Osteocyte (in vitro differentiated cells): ENCODE results near the gene MAP3K9. TPM values are rescaled to one million over a fixed set of nuclear protein-coding genes. Genes with fewer than 3 reads are reported as not detected.

Source experiments
- DNase-seq: peaks from one replicate; pipeline ENCODE4 v3.0.0; 2021; ENCODE audit warnings: mixed read lengths; ENCODE audit not compliant: unreplicated experiment; ENCODE audit errors: extremely low spot score
- H3K27ac Mint-ChIP-seq: one replicate; pipeline ENCODE4 v1.8.0; 2021; ENCODE audit warnings: mild to moderate bottlenecking, mixed read lengths; ENCODE audit not compliant: unreplicated experiment
- H3K27me3 Mint-ChIP-seq: one replicate; pipeline ENCODE4 v1.8.0; 2021; ENCODE audit warnings: mixed read lengths; ENCODE audit not compliant: unreplicated experiment
- H3K36me3 Mint-ChIP-seq: one replicate; pipeline ENCODE4 v1.8.0; 2021; ENCODE audit warnings: mixed read lengths; ENCODE audit not compliant: unreplicated experiment
- H3K4me1 Mint-ChIP-seq: one replicate; pipeline ENCODE4 v1.8.0; 2021; ENCODE audit warnings: mixed read lengths; ENCODE audit not compliant: unreplicated experiment
- H3K4me3 Mint-ChIP-seq: one replicate; pipeline ENCODE4 v1.8.0; 2021; ENCODE audit warnings: mild to moderate bottlenecking, moderate library complexity, mixed read lengths; ENCODE audit not compliant: unreplicated experiment
- H3K9me3 Mint-ChIP-seq: one replicate; pipeline ENCODE4 v1.8.0; 2021; ENCODE audit warnings: mixed read lengths; ENCODE audit not compliant: unreplicated experiment
- total RNA-seq: library from RNA; stranded (reverse); gene quantifications from 2 replicates; pipeline ENCODE4 v1.2.1, GENCODE V29; 2021
- TF ChIP-seq, protein P1 (sequence below): fragments of 200-600 bp; sonication (generic); IDR thresholded peaks from 2 replicates; pipeline ENCODE4 v1.5.0; 2021; ENCODE audit warnings: antibody characterized with exemption, mild to moderate bottlenecking, moderate library complexity

Gene MAP3K9
- total RNA-seq, 1 donor from 2014 or later = 1.3 TPM

DNA sequence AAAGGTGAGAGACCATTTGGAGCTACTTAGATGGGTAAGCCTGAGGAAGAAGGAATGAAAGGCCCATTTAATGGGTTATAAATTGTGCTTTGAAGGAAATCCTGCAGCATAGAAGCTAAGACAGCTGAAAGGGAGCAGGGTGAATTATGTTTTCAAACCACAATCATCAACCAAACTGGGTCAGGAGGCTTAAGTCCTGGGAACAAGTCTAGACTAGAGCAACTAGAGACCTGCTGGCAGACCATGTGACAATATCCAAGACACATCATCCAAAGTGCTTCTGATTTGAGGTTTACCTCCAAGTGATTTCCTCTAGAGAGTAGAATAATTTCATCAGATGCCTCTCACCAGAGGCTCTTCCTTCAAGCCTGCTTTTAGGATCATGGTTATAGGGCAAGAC lies 53.7 kb downstream of the MAP3K9 start:
- Mint-ChIP-seq H3K4me3 (no peak overlapping the region), H3K27me3 (no peaks in the 10 kb centered on the region), H3K9me3 (no peaks in the 10 kb centered on the region), H3K36me3 (no peaks in the 10 kb centered on the region), H3K27ac (no peak overlapping the region), H3K4me1 (peaks cover 3% of the 10 kb centered on the region)
- DNase-seq = no peak
- TF ChIP-seq, protein P1, sequence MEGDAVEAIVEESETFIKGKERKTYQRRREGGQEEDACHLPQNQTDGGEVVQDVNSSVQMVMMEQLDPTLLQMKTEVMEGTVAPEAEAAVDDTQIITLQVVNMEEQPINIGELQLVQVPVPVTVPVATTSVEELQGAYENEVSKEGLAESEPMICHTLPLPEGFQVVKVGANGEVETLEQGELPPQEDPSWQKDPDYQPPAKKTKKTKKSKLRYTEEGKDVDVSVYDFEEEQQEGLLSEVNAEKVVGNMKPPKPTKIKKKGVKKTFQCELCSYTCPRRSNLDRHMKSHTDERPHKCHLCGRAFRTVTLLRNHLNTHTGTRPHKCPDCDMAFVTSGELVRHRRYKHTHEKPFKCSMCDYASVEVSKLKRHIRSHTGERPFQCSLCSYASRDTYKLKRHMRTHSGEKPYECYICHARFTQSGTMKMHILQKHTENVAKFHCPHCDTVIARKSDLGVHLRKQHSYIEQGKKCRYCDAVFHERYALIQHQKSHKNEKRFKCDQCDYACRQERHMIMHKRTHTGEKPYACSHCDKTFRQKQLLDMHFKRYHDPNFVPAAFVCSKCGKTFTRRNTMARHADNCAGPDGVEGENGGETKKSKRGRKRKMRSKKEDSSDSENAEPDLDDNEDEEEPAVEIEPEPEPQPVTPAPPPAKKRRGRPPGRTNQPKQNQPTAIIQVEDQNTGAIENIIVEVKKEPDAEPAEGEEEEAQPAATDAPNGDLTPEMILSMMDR = no peak

DNA sequence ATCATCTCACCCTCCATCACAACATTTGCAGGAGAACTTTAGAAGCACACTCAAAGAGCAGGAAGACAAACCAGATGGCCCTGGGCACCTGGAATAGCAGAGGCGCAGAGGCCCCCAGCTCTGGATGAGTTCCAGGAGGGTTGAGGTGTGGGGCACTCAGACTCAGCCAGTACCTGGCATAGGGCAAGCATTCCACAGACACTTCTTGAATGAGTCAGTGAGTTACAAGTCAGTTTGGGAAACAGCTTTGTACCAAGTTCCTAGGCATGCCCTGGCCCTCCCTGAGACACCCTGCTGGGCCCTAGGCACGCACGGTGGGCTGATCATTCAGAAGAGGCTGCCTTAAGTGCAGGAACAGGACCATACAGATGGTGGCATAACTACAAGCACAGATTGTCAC lies 54.3 kb downstream of the MAP3K9 start:
- no peak overlapping the region for H3K4me3 Mint-ChIP-seq
- H3K36me3 Mint-ChIP-seq = no peaks in the 10 kb centered on the region
- no peaks in the 10 kb centered on the region for H3K27me3 Mint-ChIP-seq
- no peak overlapping the region for H3K27ac Mint-ChIP-seq
- H3K9me3 Mint-ChIP-seq = no peaks in the 10 kb centered on the region
- no peak for DNase-seq
- H3K4me1 Mint-ChIP-seq = peaks cover 3% of the 10 kb centered on the region
- TF ChIP-seq, protein P1 = no peak

DNA sequence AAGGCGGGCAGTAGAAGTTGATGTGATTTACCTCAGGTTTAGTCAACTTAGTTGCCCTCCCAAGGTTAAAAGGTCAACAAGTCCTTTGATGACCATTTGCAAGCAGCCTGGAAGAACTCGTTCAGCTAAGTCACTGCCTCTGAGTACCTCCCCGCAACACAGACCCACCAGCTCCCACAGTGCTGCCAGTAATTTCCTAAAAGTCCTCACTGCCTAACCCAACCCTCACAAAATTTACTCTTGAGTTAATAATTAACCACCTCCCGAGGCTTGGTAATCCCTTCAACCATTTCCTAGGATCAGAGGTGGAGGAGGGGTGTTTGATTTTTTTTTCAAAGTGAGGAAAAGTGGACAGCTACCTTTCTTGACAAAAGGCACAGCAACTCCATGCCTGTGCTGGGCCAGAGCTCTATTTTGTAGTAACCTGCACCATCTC lies 55.8 kb downstream of the MAP3K9 start:
- Mint-ChIP-seq H3K36me3 (no peaks in the 10 kb centered on the region), H3K9me3 (no peaks in the 10 kb centered on the region), H3K27me3 (no peaks in the 10 kb centered on the region), H3K4me1 (peaks cover 3% of the 10 kb centered on the region), H3K4me3 (no peak overlapping the region), H3K27ac (no peak overlapping the region)
- DNase-seq = no peak
- TF ChIP-seq, protein P1 = no peak

DNA sequence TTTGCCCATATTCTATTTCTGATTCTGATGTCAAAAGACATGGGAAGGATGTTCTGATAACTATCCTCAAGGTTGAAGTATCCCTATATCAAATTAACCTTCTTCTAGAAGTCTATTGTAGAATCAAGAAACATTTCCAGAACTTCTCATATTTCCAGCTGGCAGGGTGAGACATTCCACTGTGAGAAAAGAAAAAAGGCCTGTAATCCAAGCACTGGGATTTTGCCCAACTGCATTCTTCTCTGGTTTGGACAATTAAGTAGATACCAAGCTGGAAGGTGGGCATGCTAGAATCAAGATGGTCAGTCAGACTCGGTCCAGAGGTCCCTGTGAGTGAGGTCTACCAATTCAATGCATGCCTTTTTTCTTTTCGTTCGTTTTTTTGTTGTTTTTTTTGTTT lies 60.9 kb downstream of the MAP3K9 start:
- Mint-ChIP-seq H3K4me3 (no peak overlapping the region), H3K36me3 (no peaks in the 10 kb centered on the region), H3K27ac (no peak overlapping the region), H3K9me3 (no peaks in the 10 kb centered on the region), H3K4me1 (no peaks in the 10 kb centered on the region), H3K27me3 (no peaks in the 10 kb centered on the region)
- TF ChIP-seq, protein P1 = no peak
- no peak for DNase-seq

DNA sequence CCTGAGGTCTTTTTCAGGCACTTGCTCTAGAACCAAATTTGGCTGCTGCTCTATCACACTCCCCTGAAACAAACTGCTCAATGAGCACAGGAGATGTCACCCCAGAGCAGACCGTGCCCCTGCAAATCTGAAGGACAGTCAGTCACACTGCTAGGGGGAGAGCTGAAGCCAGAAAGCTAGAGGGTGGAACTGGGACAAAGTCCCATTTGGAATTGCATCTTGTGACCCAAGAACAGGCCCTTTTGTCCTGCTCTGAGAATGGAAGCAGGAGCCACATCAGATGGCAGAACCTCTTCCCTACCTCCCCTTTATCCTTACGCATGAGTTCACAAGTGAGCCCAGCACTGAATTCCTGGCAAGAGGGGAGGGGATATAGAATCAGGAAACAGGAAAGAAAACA lies 64.7 kb downstream of the MAP3K9 start:
- no peaks in the 10 kb centered on the region for H3K9me3 Mint-ChIP-seq
- H3K4me3 Mint-ChIP-seq = no peak overlapping the region
- no peaks in the 10 kb centered on the region for H3K27me3 Mint-ChIP-seq
- DNase-seq = no peak
- H3K4me1 Mint-ChIP-seq = no peaks in the 10 kb centered on the region
- no peaks in the 10 kb centered on the region for H3K36me3 Mint-ChIP-seq
- TF ChIP-seq, protein P1 = no peak
- no peak overlapping the region for H3K27ac Mint-ChIP-seq
